ENCODE measurements around the gene MAPK1.
"Not testable (repeated sequence)": the region's sequence is repeated elsewhere in the genome, so short reads cannot be mapped to it uniquely, and the experiment has no call there.

DNA sequence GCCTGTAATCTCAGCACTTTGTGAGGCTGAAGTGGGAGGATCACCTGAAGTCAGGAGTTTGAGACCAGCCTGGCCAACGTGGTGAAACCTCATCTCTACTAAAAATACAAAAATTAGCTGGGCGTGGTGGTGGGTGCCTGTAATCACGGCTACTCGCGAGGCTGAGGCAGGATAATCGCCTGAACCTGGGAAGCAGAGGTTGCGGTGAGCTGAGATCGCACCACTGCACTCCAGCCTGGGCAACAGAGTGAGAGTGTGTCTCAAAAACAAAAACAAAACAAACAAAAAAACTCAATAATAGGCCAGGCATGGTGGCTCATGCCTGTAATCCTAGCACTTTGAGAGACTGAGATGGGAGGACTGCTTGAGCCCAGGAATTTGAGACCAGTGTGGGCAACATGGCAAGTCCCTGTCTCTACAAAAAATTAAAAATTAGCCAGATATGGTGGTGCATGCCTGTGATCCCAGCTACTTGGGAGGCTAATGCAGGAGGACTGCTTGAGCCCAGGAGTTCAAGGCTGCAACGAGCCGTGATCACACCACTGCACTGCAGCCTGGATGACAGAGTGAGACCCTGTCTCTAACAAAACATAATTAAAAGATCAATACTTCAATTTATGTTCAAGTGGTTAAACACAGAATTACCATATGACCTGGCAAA lies 28.2 kb downstream of the MAPK1 start:
- TF ChIP-seq, protein P1, sequence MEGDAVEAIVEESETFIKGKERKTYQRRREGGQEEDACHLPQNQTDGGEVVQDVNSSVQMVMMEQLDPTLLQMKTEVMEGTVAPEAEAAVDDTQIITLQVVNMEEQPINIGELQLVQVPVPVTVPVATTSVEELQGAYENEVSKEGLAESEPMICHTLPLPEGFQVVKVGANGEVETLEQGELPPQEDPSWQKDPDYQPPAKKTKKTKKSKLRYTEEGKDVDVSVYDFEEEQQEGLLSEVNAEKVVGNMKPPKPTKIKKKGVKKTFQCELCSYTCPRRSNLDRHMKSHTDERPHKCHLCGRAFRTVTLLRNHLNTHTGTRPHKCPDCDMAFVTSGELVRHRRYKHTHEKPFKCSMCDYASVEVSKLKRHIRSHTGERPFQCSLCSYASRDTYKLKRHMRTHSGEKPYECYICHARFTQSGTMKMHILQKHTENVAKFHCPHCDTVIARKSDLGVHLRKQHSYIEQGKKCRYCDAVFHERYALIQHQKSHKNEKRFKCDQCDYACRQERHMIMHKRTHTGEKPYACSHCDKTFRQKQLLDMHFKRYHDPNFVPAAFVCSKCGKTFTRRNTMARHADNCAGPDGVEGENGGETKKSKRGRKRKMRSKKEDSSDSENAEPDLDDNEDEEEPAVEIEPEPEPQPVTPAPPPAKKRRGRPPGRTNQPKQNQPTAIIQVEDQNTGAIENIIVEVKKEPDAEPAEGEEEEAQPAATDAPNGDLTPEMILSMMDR (IDR thresholded peaks at IDR 0.05; ENCODE audit: low read length), result not testable (repeated sequence)
- TF ChIP-seq EZH2 (optimal IDR thresholded peaks at IDR 0.05; ENCODE audit: low read depth, low read length); EZH2phosphoT487 (IDR thresholded peaks at IDR 0.05; ENCODE audit: low read length): not testable (repeated sequence)

All from MM.1S (cell line).